NCI-H1417 treated with DMSO at 0.1 percent for 48 hours (cell line): ENCODE measurements around the gene ZNF726.
"Not testable (repeated sequence)": the region's sequence is repeated elsewhere in the genome, so short reads cannot be mapped to it uniquely, and the experiment has no call there.

Source experiments
- DNase-seq: peaks from one replicate; lab custom pipeline; 2025; lab: John Stamatoyannopoulos, UW

Gene ZNF726

GRCh38 chr19:23914402-23915286 lies at the start of gene ZNF726:
Gene ZNF726, plus strand, starts transcription at chr19:23914886. Its CDS starts 109 bp downstream, at chr19:23914995.
- DNase-seq = no peak

- DNase-seq = no peak
Observed at GRCh38 chr19:23867895-23868294, 46.8 kb upstream of the ZNF726 start.

DNA sequence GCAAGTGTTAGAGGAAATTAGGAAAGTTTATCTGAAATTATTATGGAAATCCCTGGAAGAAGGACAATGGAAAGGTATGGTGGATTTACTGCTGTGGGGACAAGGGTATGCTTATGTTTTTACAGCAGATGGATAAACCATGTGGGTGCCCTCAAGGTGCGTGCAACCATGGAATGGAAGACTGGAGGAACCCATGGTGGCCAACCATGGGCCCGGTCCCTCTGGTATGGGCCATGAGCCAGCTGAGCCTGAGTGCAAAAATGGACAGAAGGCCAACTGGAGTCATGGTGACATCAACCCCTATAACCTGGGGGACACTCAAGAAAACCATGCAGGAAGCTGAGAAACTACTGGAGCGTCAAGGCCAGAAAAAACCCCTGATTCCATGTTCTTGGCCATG lies 46.1 kb upstream of the ZNF726 start:
- DNase-seq = no peak

DNA sequence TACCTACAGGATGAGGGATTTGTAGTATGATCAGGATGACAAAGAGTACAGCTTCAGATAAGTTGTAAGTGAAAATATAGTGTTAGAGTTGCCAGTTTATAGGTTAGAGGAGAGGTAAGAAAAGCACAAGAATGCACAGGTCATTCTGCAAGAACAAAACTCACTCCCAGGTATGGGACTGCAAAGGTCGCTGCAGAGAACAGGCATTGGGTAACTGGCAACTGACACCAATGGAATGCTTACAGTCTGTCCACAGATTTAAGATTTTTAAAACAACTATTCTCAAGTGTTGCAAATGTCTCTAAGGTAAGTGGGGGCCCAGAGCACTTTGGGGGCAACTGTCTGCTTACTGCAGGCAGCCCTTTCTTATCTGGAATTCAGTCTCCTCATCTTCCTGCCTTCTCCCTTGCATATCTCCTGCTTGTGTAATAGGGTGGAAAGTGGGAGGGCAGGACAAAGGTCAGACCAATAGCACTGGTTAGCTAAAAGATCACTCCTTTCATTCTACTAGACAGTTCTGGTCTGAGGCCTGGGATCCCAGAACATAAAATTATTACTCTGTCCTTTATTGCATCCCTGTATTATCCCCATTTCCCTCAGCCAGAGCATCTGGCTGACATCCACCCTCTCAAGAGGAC lies 42.3 kb upstream of the ZNF726 start:
- no peak for DNase-seq

GRCh38 chr19:23876261-23876660 lies 38.4 kb upstream of the ZNF726 start:
- DNase-seq = no peak

DNA sequence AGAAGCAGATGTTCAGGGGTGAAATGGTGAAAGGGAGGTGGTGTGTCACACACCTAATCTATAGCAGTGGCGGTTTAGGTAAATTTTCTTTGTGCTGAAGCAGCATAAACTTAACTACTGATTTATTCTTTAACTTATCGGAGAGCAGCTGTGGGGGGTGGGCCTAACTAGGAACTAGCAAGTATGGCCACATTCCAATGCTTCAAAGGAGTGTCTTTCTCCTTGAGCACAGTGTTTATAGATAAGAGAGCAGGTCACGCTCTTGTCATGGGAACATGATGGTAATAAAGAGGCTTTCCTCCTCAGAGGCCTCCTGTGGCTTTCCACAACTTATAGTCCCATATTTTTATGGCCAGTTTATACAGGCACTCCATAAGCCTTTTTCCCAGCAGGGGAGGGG lies 37.9 kb upstream of the ZNF726 start:
- not testable (repeated sequence) for DNase-seq

DNA sequence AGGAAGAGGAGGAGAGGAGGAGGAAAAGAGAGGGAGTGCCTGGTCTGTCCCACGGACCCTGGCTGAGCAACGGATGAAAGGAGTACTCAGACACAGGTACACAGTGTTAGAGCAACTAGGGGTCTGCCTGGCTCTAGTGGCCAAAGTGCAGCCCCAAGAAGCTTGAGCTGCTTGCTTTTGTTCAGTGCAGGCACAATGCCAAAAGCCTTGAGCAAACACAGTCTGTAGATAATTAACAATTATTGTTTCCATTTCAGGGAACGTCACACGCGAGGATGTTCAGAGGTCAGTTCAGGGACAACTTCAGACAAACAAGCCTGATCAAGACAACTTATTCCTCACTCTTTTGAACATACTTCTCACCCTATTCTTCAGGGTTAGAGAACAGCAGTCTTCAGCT lies 32.2 kb upstream of the ZNF726 start:
- no peak for DNase-seq

DNA sequence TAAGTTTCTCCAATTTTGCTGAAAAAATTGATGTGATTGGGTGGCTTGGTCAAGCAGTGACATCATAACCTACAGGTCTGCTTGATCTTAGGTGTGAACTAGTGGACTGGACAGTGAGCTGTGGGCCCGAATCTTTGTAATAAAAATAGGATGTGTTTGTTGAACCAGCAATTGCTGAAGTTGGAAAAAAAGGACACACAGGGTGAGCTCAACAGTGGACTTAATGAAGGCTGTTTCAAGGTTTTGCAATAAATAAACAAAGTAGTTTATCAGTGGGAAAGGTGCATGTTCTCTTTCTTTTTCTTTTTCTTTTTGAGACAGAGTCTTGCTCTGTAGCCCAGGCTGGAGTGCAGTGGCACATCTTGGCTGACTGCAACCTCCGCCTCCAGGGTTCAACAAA lies 30.3 kb upstream of the ZNF726 start:
- DNase-seq = no peak

- DNase-seq = no peak
Observed at GRCh38 chr19:23887642-23888041, 27.0 kb upstream of the ZNF726 start.

GRCh38 chr19:23896096-23896495 lies 18.6 kb upstream of the ZNF726 start:
- DNase-seq = not testable (repeated sequence)

- no peak for DNase-seq
Observed at GRCh38 chr19:23896912-23897311, 17.8 kb upstream of the ZNF726 start.

- DNase-seq = no peak
Observed at GRCh38 chr19:23901360-23901759, 13.3 kb upstream of the ZNF726 start.

DNA sequence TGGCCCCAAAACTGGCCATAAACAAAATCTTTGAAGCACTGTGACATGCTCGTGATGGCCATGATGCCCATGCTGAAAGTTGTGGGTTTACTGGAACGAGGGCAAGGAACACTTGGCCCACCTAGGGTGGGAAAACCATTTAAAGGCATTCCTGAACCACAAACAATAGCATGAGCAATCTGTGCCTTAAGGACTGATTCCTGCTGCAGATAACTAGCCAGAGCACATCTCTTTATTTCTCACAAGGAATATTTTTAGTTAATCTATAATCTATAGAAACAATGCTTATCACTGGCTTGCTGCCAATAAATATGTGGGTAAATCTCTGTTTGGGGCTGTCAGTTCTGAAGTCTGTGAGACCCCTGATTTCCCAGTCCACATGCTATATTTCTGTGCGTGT lies 10.3 kb upstream of the ZNF726 start:
- DNase-seq = no peak

DNA sequence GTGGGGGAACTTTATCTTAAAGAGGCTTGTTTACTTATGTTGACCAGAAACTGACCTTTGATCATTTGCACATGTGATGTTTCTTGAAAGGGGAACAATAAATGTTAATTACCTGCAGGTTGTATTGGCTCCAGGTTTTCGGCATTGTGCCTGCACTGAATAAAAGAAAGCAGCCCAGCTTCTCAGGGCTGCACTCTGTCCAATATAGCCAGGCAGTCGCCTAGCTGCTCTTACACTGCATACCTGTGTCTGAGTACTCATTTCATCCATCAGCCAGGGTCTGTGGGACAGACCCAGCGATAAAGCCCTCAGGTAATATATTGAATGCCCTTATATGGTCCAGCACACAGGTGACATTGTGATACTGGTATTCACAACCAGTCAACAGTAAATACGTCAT lies 8.9 kb upstream of the ZNF726 start:
- no peak for DNase-seq

GRCh38 chr19:23906835-23907234 lies 7.9 kb upstream of the ZNF726 start:
- no peak for DNase-seq

DNA sequence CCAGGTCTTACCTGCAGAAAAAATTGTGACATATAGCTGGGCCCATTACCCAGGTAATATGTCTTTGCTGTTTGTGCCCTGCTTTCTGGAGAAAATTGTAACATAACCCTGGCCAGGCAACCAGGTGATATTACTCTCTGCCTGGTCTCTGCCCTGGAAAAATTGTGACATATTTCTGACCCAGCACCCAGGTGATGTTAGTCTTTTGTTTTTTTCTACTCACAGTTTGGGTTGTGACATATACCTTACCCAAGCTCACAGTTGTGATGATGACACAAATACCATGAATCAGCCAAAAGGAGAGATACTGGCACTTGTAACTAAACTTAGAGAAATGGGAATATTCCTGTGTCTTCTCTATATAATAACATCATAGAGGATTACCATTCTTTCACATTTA lies 6.5 kb upstream of the ZNF726 start:
- DNase-seq = no peak

DNA sequence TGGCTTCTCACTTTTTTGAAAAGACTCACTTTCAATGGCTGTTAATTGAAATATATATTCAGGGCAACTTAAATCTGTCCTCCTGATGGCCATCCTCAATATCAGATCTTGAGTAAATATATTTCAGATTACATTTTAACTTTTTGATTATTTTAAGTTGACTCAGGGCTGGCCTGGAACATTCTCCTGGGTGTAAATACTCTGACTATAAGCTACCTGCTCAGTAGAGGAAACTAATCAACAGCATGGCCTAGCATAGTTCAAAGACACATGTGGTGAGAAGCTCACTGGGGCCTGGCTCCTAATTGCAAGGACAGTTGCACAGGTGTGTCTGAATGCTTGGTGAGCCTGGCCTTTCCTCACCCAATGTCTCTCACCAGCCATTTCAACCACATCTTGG lies 5.5 kb upstream of the ZNF726 start:
- DNase-seq = no peak

DNA sequence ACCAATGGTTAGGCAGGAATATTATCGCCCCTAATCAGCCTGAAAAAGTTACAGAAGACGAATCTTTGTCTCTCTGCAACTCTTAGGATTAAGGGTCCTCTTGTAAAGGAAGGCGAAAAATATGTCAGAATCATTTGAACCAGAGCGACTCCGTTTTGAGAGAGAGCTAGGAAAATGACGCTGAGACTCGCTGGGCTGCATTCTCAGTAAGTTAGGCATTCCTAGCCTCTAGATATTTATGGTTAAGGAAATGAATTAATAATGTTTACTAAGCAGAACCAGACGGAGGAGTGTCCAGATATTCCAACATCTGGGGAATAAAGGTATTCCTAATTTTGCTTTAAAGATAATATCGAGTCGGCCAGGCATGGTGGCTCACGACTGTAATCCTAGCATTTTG lies 755 bp upstream of the ZNF726 start:
- DNase-seq = no peak

DNA sequence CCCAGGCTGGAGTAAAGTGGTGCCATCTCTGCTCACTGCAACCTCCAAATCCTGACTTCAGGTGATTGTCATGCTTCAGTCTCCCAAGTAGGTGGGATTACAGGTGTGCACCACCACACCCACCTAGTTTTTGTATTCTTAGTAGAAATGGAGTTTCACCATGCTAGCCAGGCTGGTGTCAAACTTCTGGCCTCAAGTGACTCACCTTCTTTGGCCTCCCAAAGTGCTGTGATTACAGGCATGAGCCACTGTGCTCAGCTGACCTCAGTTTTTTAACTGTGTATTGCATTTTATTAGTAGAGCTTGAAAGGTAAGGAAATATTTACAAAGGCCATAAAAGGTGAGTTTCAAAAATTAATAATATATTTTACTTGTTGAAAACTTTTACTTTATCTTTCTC lies 2.3 kb downstream of the ZNF726 start:
- no peak for DNase-seq

DNA sequence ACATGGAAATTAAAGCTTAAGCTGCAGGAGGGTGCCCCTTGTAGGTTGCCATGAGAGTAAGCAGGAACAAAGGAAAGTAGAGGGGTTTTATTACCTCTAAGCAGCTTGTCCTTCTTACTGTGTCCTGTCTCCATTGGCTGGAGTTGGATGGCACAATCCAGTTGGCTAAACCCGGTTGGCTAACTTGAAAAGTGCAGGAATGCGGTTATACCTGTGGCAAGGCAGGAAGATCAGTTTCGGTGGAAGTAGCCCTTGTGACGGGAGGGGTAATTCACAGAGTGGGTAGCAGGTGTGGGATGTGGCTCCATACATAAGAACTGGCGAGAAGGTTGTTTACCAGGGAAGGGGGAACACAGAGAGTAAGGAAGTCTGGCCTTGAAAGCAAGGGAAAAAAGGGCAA lies 3.2 kb downstream of the ZNF726 start:
- DNase-seq = no peak

DNA sequence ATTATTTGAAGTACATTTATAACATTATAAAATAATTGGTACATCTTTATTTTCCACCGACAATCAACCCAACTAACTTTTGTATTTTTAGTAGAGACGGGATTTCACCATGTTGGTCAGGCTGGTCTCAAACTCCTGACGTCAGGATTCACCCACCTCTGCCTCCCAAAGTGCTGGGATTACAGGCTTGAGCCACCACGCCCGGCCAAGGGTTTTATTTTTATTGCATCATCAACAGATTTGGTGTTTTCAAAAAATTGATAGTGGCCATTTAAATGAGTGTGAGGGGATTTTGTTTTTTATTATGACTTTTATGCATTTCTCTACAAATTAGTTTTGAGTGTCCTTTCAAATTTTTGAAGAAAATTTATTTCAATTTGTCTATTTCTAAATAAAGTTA lies 10.6 kb downstream of the ZNF726 start:
- no peak for DNase-seq

- no peak for DNase-seq
Observed at GRCh38 chr19:23932878-23933277, 18.2 kb downstream of the ZNF726 start.

- DNase-seq = not testable (repeated sequence)
Observed at GRCh38 chr19:23937031-23937430, 22.3 kb downstream of the ZNF726 start.

- DNase-seq = no peak
Observed at GRCh38 chr19:23943411-23943810, 28.7 kb downstream of the ZNF726 start.
